Lower leg skin (tissue), 3 donors: ENCODE measurements around the gene ZKSCAN7.

Experiments
- POLR2A ChIP-seq, 2 donors: fragments of 450-650 bp; IDR thresholded peaks; one replicate each; pipeline ENCODE4 v1.6.1; 2016 to 2017; ENCODE audit warnings: antibody characterized with exemption in 2 of 2, mild to moderate bottlenecking in 1 of 2, moderate library complexity in 1 of 2
- TF ChIP-seq, protein P1 (sequence below), 3 donors: fragments of 450-650 bp; IDR thresholded peaks; one replicate each; pipeline ENCODE4 v1.5.1; 2016; ENCODE audit warnings: antibody characterized with exemption in 3 of 3, mild to moderate bottlenecking in 3 of 3, moderate library complexity in 2 of 3

DNA sequence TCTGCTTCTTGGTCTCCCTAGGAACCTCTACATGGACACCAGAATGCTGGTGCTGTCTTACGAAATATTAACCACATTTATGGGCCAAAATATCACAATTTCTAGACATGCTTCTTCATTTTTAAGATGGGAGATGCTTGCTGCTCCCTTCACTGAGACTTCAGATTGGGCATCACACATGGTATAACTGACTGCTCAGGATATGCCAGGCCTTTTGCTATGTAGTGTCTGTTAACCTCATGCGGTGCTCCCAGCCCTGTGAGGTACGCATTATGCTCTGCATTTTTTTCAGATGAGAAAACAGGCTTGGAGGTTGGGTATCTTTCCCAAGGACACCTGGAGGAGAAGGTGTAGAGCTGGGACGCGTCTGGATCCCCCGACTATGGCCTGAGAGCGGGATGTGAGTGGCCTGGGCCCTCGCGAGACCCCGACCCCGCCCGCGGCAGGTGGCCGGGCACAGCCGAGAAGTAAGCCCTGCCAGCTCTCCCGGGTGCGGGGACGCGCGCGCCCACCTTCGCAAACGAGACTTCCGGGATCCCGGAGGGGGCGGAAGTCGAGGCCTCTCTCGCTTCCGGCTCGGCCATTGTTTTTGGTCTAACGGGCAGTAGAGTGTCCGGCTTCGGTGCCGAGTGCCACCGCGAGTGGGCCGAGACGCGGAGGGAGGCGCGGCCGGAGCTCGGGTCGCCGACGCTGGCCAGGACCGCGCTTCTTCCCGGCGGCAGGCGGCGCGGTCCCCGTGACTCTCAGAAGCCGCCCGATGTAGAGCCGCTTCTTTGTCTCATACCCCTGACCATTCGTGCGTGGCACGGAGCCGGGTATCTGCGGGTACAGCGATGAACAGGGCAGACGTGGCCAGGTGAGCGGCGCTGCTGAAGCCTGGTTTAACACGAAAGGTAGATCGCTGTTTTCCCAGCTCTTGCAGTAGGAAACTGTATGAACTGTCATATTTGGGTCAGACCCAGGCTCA, at the start of gene ZKSCAN7:
- TF ChIP-seq, protein P1, sequence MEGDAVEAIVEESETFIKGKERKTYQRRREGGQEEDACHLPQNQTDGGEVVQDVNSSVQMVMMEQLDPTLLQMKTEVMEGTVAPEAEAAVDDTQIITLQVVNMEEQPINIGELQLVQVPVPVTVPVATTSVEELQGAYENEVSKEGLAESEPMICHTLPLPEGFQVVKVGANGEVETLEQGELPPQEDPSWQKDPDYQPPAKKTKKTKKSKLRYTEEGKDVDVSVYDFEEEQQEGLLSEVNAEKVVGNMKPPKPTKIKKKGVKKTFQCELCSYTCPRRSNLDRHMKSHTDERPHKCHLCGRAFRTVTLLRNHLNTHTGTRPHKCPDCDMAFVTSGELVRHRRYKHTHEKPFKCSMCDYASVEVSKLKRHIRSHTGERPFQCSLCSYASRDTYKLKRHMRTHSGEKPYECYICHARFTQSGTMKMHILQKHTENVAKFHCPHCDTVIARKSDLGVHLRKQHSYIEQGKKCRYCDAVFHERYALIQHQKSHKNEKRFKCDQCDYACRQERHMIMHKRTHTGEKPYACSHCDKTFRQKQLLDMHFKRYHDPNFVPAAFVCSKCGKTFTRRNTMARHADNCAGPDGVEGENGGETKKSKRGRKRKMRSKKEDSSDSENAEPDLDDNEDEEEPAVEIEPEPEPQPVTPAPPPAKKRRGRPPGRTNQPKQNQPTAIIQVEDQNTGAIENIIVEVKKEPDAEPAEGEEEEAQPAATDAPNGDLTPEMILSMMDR (IDR thresholded peaks at IDR 0.05) = no peak
- TF ChIP-seq POLR2A (IDR thresholded peaks at IDR 0.05) = no peak
